Tibial nerve (tissue), 3 donors: ENCODE measurements around the gene GPR4.

Experiments used
- CTCF ChIP-seq, 5 experiments: fragments of 200-600 bp in 3 of 5; fragments of 450-650 bp in 2 of 5; sonication (generic) in 3 of 5; IDR thresholded peaks; one replicate each; pipeline ENCODE4 v1.5.1; 2016 to 2019; ENCODE audit warnings: antibody characterized with exemption in 5 of 5, mild to moderate bottlenecking in 3 of 5, moderate library complexity in 2 of 5
- POLR2A ChIP-seq, 2 donors: fragments of 450-650 bp; IDR thresholded peaks; one replicate each; pipeline ENCODE4 v1.6.1; 2017; ENCODE audit warnings: antibody characterized with exemption in 2 of 2, mild to moderate bottlenecking in 2 of 2, moderate library complexity in 2 of 2

DNA sequence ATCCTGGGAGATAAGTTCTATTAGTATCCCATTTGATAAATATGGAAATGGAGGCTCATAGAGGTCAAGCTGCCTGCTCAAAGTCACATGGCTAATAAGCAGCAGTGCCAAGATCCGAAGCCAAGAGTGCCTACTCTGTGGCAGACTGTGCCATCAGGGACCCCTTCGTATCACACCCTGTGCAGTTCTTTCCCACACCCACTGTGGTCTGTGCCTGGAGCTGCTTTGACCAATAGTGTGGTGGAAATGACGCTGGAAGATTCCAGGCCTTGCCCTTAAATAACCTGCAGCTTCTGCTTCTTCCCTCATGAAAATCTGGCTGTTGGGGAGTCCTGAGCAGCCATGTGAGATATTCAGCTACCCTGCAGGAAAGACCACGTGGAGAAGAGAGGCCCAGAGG, 27.5 kb downstream of the GPR4 start:
- TF ChIP-seq CTCF (IDR thresholded peaks at IDR 0.05) (no peak), POLR2A (IDR thresholded peaks at IDR 0.05) (no peak)
